HG03064 (cell line): ENCODE measurements around the gene TMEM269.

Source experiments
- ATAC-seq: cut with Tn5 transposase; IDR thresholded peaks from one replicate; pipeline ENCODE4 v1.9.1; 2021; ENCODE audit warnings: low read depth; ENCODE audit not compliant: unreplicated experiment

Gene TMEM269, protein sequence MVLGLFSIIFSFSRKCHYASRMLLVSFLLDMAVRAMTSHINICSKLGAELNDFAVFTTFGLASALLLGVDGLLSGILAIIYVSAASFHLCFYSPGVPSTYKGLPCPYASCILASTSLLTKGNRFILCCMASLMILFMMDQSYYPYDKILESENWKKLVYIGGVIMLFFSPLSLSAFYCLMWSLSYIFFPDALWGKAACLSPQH

DNA sequence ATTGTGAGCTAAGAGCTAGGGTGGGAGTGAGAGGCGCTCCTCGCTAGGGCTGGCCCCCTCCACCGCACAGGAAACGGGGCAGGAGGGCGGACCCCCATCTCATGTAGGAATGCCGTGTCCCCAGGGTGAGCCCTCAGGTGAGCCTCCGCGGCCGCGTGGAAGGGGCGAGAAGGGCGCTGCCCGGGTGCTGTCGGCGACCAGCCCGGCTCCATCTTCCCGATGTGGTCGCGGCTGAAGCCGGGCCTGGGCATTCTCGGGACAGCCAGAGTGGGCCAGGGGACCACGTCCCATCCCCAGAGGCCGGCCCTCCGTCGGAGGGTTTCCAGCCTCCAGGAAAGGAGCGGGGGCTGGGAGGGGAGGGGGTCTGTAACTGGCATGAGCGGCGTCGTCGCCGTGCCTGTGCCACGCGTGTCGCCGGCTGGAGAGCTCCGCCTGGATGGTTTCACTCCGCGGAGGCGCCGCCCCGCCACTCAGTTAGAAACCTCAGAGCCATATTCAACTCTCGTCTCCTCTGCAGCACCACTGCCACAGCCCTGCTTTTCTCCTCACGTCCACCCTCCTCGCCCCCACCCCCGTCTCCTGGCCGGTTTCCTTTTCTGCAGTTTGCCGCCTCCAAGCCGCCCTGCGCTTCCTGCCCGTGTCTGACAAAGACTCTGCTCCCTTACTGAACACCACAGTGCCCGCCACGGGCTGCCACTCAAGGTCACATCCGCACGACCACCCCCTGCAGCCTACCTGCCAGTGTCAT lies at the start of gene TMEM269:
TSS of gene TMEM269 (plus strand) at position 46 of the 748 bp plus-strand sequence. CDS start 4,903 bp downstream, outside the sequence.
- no peak for ATAC-seq

DNA sequence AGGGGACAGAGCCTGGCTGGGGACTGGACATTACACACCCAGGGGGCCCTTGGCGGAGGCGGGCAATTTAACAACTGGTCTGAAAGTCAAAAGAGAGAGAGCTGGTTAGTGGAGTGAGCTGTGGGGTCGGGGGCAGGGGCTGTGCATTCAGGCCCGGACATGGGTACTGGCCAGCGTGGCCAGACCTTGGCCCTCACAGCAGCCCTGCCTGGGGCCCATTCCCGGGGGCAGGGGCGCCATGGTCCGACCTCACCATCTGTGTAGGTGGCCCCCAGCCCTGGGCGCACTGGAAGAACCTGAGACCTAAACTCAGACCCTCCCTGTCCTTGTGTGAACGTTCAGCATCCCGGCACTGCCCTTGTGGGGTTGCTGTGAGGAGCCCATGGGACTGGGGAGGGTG lies 49.7 kb upstream of the TMEM269 start:
- ATAC-seq: no peak

DNA sequence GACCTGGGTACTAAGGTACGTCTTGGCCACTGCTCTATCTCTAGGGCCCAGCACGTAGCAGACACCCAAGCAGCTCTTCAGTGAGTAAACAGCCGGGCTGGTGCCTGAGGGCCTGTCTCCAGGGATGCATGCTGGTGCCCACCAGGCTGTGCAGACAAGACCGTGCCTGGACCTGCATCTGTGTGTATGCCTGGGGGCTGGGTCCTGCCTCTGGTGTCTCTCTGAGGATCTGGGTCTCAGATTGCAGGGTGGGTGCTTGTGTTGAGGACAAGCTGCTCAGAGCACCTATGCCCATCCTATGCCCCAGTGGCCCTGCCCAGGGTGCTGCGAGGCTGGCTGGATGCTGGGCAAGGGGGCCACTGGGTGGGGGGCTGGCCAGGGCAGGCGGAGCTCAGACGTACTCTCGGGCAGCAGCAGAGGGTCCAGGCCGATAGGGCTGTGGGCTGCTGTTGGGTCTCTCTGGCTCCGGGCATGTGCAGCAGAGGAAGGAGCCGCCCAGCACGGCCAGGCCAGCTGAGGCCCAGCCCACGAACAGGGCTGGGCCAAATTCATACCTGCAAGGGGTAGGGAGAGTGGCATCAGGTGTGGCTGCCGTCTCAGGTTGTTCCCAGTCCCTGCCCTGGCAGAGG lies 49.2 kb upstream of the TMEM269 start:
- ATAC-seq: no peak

DNA sequence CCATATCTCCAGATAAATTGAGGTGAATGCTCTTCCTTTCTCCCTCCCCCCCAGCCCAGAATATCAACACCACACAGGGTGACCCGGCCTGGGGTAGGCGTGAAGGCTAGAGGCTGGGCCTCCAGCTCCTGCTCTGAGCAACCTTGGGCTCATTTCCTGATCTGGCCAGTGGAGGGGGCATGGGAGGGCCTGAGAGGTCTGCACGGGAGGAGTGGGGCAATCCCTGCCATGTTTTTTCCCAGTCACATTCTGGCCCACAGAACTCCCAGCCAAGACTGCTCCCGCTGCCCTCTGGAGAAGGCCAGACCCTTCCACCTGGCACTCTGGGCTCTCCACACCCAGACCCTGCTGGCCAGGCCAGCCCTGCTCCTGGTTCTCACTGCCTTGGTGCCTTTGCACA lies 48.6 kb upstream of the TMEM269 start:
- no peak for ATAC-seq

DNA sequence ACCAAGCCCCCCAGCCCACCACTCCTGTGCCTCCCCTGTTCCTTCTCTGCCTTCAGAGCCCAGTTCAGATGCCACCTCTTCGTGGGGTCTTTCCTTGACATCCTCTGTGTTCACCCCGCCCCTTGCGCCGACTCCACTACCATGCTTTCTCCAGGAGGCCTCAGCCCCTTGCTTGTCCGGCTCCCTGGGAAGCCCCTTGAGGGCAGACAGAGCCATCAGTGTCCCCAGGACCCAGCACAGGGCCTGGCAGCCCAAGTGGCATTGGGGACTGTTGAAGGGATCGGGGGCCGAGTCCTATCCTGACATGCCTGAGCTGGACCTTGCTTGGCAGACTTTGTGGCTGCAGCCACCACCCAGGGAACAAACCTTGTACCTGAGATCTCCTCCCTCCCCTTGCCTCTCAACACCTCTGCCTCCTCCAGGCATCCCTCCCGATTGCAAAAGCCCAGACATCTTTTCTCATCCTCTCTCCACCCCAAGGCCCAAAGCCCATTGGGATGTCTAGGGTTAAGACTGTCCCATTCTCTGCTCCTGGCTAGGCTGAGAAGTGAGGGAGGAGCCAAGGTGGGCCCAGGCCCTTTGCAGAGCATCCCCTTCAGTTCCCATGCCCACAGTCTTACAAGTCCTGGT lies 48.1 kb upstream of the TMEM269 start:
- ATAC-seq: no peak

DNA sequence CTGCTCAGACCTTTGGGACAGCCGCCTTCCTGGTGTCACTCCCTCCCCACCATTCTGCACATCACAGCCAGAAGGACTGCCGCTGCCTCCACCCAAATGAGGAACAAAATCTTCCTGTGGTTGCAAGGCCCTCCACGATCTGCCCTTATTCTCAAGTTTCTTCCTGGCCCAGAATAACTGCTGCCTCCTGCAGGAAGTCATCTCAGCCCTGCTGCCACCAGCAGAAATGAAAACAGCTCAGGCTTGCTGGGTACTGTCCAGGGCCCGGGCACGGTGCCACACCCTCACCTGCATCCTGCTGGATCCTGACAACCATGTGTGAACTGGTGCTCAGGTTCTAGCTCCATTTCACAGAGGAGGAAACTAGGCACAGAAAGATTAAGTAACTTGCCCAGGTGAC lies 47.5 kb upstream of the TMEM269 start:
- no peak for ATAC-seq

DNA sequence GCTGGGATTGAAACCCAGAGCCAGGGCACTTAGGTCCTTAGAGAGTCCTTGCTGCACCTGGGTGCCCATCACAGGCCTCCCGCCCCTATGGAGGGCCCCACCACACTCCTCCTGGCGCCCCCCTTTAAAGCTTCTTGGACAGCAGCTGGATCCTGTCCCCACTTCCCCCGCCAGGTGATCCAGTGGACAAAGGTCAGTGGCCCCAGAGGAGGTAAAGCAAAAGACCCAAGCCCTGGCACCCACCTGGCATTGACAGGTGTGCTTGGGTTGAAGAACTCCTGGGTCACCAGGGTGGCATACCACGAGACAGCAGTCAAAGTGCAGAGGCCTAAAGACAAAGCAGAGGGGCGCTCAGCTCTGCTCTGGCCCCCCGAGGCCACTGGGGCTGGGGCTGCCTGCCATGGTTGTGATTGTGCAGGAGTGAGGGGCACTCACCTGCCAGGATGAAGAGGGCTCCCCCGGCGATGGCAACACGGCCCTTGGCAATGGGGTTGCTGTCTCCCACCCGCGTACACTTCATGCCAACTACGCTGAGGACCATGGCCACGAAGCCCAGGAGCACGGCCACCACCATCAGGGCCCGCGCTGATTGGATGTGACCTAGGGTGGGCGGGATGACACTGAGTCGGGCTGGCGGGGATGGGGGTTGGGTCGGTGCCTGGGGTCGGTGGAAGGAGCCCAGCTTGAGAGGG lies 46.7 kb upstream of the TMEM269 start:
- ATAC-seq: no peak

DNA sequence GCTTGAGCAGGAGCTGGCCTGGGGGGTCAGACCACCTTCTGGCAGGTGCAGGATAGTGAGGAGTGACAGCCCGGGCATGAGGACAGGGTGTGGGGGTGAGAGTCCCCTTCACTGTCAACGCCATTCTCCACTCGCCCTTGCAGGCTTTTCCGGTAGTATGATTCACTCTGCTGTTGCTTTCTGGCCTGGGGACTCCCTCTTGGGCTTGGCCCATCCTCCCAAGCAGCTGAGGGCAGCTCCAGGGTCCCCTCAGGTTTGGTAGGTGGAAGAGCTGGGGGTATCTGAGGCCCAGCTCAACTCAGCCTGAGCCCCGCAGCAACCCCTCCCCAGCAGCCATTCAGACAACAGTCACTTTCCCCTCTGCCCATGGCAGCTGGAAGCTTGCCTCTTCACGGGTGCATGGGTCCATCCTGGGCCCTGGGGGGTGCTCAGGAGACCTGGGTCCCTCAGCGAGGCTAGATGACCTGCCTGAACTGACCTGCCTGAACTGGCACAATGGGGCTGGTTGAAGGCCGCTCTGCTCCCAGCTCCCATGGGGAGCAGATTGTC lies 46.0 kb upstream of the TMEM269 start:
- no peak for ATAC-seq

DNA sequence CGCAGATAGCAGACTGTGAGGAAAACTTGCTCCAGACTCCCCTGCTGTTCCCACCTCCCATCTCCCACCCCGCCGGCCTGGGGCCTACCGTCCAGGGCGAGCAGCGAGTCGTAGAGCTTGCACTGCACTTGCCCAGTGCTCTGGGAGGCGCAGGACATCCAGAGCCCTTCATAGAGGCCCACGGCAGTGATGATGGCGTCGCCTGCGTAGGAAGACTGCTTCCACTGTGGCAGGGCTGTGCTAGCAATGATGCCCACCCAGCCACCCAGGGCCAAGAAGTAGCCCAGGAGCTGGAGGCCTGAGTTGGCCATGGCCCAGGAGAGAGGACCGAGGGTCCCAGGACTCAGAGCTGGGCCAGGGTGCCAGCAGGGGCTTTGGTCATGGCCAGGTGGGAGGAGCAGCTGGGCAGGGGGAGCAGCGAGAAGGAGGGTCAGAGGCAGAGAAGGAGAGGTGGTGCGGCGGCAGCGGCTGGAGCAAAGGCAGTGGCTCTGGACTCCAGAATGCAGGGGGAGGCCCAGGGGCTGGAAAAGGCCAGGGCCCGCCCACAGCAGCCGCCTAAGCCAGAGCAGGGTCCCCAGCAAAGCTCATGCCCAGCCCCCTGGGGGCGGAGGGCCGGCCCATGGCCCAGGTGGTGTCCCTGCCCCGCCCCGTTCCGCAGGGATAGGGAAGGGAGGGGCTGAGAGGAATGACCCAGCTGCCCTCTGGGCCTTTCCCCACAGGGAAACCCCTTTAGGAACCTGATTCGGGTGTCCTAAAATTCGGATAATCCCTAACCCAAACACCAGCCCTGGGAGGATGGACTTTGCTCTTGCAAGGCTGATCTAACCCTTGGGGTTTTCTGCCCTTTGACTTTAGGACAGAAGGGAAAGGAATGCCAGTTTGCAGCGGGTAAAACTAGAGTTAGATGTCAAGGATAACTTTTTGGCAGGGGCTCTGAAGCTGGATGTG lies 44.8 kb upstream of the TMEM269 start, which contains the start of gene CLDN19:
TSS of gene CLDN19 (minus strand) at position 484 of the 948 bp plus-strand sequence. CDS start at position 311, 173 bp downstream.
- no peak for ATAC-seq

DNA sequence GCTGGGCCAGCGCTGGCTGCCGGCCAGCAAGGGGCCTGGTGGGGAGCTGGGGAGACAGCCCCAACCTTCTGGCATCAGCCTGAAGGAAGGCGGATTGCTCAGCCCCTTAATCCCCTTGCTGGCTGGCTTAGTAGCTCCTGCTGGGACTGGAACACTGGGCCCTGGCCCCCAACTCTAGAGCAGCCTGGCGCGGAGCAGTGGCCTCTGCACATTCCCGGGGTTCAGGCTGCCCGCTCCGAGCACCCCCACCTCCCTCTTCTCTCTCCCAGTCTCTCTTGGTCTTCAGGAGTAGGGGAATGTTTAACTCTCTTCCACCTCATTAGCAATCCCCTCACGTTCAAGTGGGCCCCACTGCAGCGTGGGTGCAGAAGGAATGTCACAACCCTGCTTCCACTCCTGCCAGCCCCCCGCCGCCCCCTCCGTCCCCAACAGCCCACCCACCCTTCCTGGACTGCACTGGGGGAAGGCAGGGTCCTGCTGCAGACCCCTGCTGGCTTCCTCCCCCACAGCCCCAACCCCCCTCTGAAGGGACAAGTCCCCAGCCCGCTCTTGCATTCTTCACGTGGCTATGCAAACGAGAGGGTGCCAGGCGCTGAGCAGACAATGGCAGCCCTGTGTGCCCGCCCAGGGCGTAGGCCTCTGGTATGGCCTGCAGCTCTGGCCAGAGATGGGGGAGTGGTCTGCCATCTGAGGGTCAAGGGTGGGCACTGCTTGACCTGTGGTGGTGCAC lies 43.8 kb upstream of the TMEM269 start:
- ATAC-seq: no peak

DNA sequence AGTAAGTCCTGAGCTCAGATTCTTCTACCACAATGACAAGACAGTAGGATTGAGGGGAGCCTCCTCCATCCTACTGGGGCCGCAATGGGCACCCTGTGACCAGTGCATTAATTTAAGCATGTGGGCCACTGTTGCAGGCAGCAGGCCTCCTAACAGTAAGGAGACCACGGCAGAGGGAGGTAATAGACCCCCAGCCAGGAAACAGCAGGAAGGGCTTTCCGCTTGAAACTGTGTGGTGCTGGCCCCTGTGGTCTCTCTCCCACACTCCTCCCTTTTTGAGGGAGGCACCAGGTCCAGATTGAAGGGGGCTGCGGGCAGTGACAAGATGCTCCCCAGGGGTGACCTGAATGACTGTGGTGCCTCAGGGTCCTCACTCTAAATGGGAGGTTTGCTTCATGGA lies 43.1 kb upstream of the TMEM269 start:
- ATAC-seq: no peak

DNA sequence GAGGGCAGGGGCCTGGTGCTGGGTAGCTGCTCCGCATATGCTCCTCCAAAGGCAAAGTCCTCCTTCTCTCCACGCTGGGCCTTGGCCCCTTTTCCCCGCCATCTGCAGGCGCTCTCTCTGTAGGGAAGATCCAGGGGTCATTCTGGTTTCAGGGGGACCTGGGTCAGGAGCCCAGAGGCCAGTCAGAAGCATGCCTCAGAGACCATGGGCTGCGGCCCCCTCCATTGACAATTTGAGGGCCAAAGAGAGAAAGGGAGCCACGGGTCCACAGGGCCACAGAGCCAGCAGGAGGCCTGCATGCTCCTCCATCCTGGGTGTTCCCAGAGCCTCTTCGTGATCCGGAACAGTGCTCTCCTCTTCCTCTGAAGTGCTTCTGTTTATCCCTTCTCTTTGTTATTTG lies 42.6 kb upstream of the TMEM269 start:
- no peak for ATAC-seq

DNA sequence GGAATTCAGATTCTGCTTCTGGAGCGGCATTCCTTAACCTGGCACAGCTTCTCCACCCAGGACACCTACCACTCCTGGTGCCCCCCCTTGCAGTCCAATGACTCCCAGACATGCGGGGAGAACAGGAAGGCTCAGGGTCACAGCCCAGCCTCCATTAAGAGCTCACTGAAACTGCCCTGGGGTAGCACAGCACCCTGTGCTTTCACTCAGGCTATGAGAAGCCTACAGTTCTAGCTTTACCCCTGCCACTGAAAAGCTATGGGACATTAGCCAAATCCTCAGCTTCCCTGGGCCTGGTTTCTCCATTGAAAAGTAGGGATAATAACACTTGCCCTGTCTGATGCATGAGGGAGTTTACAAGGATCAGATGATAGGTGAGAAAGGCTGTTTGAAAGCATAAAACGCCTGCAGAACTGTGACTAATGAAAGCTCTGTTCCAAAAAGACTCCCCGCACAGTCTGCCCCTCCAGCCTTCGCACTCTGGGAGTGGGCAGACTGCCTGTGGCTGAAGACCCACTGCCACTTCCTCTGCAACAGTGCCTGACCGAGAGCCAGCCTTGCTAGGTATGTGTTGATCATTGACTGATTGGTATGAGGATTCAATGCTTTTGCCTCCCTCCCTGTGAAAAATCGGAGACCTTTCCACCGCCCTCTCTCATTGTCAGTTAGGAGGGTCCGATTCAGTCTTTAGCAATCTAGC lies 42.0 kb upstream of the TMEM269 start:
- no peak for ATAC-seq

DNA sequence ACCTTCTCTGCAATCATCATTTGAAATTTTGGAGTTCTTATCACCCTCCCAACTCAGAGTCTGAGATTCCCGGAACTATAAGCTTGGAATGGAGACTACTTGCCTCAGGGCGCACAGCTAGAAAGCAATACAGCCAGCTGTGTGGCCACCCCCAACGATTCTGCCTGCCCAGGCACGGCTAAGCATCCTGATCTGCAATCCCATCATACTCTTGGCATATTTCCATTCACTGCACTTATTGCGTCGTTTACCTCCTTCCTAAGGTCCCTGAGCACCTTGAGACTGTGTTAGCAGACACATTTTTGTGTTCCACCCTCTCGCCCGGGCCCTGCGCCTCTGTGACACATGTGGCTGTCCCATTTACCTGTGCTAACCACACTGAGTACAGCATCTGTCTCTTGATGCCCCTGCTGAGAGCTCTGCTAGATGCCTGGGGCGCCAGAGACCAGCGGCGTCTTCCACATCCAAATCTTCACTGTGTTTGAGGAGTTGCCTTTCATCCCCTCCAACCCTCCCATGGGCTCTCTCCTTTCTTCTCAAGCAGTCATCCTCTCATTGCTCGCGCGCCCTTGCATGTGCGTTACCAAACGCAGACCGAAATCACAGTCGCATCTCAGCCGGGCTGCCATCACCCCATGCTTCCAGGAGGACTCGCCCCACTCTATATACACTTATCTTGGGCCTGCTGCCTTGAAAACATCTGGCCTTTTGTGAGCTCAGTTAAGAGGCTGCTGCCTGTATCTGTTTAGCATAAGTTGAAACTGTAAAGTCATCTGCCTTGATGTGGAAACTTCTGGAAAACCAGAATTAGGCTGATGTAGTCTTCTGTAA lies 41.3 kb upstream of the TMEM269 start:
- ATAC-seq: no peak

DNA sequence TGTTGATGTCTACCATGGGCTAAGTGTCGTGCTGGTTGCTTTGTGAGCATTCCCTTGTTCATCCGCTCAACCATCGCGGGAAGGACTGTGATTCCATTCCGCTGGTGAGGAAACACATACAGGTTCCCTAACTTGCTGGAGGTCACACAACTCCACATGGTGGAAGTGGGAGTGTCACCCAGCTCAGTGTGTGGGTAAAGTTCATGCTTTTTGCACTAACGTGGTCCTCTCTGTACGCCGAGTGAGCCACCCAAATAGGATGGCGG lies 40.7 kb upstream of the TMEM269 start:
- ATAC-seq: no peak

DNA sequence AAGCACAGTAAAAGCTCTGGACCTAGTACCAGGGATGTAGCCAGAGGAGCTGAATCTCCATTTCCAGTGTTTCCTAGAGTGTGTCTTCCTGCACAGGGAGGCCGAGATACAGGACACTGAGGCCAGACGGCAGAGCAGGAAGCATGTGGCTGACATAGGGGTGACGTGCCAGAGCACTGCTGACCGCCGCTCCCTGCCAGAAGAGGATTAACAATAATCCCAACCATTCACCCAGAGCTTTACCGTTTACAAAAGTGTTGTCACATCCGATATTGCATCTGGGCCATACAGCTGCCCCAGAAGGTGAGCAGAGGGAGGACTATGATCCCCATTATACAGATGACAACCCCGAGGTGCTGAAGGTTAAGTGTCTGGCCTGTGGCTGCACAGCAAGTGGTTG lies 38.9 kb upstream of the TMEM269 start:
- no peak for ATAC-seq

DNA sequence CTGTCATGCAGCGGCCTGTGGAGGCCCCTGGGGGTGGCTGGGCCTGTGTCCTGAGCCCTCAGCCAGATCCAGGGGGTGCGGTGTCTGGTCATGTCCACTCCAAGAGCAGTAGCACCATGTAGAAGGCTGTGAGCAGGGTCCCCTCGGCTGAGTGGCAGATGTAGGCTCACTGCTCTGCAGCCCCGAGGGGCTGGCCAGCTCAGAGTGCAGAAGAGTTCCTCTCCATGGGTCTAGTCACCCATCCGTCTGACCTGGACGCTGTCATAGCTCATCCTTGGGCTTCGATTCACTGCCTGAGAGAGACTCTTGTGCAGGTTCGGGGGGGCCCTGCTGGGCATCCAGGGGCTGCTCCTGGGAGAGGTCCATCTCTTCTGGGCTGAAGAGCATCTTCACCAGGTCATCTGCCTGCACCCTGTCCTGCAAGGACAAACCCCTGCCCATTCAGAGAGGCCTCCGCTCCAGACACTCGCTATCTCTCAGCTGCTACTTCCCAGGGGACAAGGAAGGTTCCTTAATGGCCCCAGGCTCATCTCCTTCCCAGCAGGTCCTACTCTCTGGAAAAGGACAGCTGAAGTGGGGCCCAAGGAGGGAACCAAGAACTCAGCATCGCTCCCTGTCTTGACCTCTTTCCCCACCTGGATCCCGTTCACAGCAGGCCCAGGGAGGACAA lies 38.2 kb upstream of the TMEM269 start:
- no peak for ATAC-seq
